Suprapubic skin (tissue), 4 donors: ENCODE results near the gene CES5A. TPM values are rescaled to one million over a fixed set of nuclear protein-coding genes. Genes with fewer than 3 reads are reported as not detected.

Experiments used
- DNase-seq, 2 donors: peaks; one replicate each; pipeline ENCODE4 v3.0.0-alpha.2; 2019; ENCODE audit warnings: low spot score in 2 of 2
- H3K27ac ChIP-seq: fragments of 200-600 bp; sonication (generic); one replicate; pipeline ENCODE4 v1.5.1; 2019
- H3K27me3 ChIP-seq: fragments of 200-600 bp; sonication (generic); one replicate; pipeline ENCODE4 v1.5.1; 2019
- H3K36me3 ChIP-seq: fragments of 200-600 bp; sonication (generic); one replicate; pipeline ENCODE4 v1.5.1; 2019
- H3K4me1 ChIP-seq: fragments of 200-600 bp; sonication (generic); one replicate; pipeline ENCODE4 v1.5.1; 2019
- H3K4me3 ChIP-seq: fragments of 200-600 bp; sonication (generic); one replicate; pipeline ENCODE4 v1.5.1; 2019; ENCODE audit warnings: mild to moderate bottlenecking
- H3K9me3 ChIP-seq: fragments of 200-600 bp; sonication (generic); one replicate; pipeline ENCODE4 v1.5.1; 2019
- CTCF ChIP-seq, 2 donors: fragments of 200-600 bp in 1 of 2; fragments of 450-650 bp in 1 of 2; sonication (generic) in 1 of 2; IDR thresholded peaks; one replicate each; pipeline ENCODE4 v1.5.1; 2016 to 2019; ENCODE audit warnings: antibody characterized with exemption in 2 of 2, mild to moderate bottlenecking in 1 of 2, moderate library complexity in 1 of 2
- EP300 ChIP-seq: sonication (generic); formaldehyde crosslinking; IDR thresholded peaks from one replicate; pipeline ENCODE4 v1.6.1; 2017; ENCODE audit warnings: antibody characterized with exemption
- POLR2A ChIP-seq, 2 donors: fragments of 450-650 bp; IDR thresholded peaks; one replicate each; pipeline ENCODE4 v1.6.1; 2017; ENCODE audit warnings: antibody characterized with exemption in 2 of 2, mild to moderate bottlenecking in 2 of 2, moderate library complexity in 2 of 2
- POLR2AphosphoS5 ChIP-seq, 3 donors: sonication (generic); formaldehyde crosslinking; IDR thresholded peaks; one replicate each; pipeline ENCODE4 v1.6.1; 2017; ENCODE audit warnings: antibody characterized with exemption in 3 of 3
- WGBS: methylation state at CpG from one replicate; pipeline ENCODE4 v1.1.5; 2018; 5-methylcytosine and 5-hydroxymethylcytosine counted together
- total RNA-seq, 4 donors: library from RNA; depleted of rRNA; stranded (reverse); fragments of >200 nt; gene quantifications; one replicate each; pipeline ENCODE4 v1.1.0, GENCODE V29; 2016

The CES5A gene
- total RNA-seq, 4 donors from 2014 or later: 0.30 to 0.60 TPM; not detected in 2

- H3K4me3 ChIP-seq: no peak overlapping the region
- H3K4me1 ChIP-seq: peaks cover 6% of the 10 kb centered on the region
- DNase-seq: peak in 1 of 2 donors; percentile 35
- H3K27me3 ChIP-seq: no peaks in the 10 kb centered on the region
- TF ChIP-seq EP300 (no peak), POLR2AphosphoS5 (IDR thresholded peaks at IDR 0.05) (no peak), POLR2A (IDR thresholded peaks at IDR 0.05) (no peak), CTCF (IDR thresholded peaks at IDR 0.05) (no peak)
- no peak overlapping the region for H3K27ac ChIP-seq
- WGBS: 86% methylated on average over 10 of the region's 10 CpGs
- H3K36me3 ChIP-seq: no peaks in the 10 kb centered on the region
- no peaks in the 10 kb centered on the region for H3K9me3 ChIP-seq
These were observed 46.5 kb downstream of the CES5A start for GRCh38 chr16:55828680-55829079.

- Histone ChIP-seq H3K36me3 (no peaks in the 10 kb centered on the region), H3K27ac (no peak overlapping the region), H3K27me3 (peaks cover 11% of the 10 kb centered on the region), H3K9me3 (no peaks in the 10 kb centered on the region), H3K4me3 (no peak overlapping the region), H3K4me1 (no peaks in the 10 kb centered on the region)
- peak in 1 of 2 donors; percentile 36 for DNase-seq
- TF ChIP-seq POLR2A (IDR thresholded peaks at IDR 0.05) (no peak), EP300 (no peak), CTCF (IDR thresholded peaks at IDR 0.05) (no peak), POLR2AphosphoS5 (IDR thresholded peaks at IDR 0.05) (no peak)
- WGBS: 44% methylated on average over 6 of the region's 6 CpGs
These were observed 50.0 kb downstream of the CES5A start for GRCh38 chr16:55825115-55825728.

GRCh38 chr16:55824473-55825000 lies 50.6 kb downstream of the CES5A start:
- TF ChIP-seq EP300 (no peak), CTCF (IDR thresholded peaks at IDR 0.05) (no peak), POLR2AphosphoS5 (IDR thresholded peaks at IDR 0.05) (no peak), POLR2A (IDR thresholded peaks at IDR 0.05) (no peak)
- Histone ChIP-seq H3K9me3 (no peaks in the 10 kb centered on the region), H3K4me3 (no peak overlapping the region), H3K27ac (no peak overlapping the region), H3K4me1 (no peaks in the 10 kb centered on the region), H3K36me3 (no peaks in the 10 kb centered on the region), H3K27me3 (peaks cover 11% of the 10 kb centered on the region)
- WGBS: 88% methylated on average over 4 of the region's 4 CpGs
- DNase-seq: peak in 1 of 2 donors; percentile 7

GRCh38 chr16:55822280-55822810 lies 52.8 kb downstream of the CES5A start:
- Histone ChIP-seq H3K36me3 (no peaks in the 10 kb centered on the region), H3K4me1 (no peaks in the 10 kb centered on the region), H3K9me3 (no peaks in the 10 kb centered on the region), H3K27ac (no peak overlapping the region), H3K4me3 (no peak overlapping the region), H3K27me3 (peaks cover 15% of the 10 kb centered on the region)
- 55% methylated on average over 3 of the region's 3 CpGs for WGBS
- TF ChIP-seq CTCF (IDR thresholded peaks at IDR 0.05) (no peak), POLR2AphosphoS5 (IDR thresholded peaks at IDR 0.05) (no peak), EP300 (no peak), POLR2A (IDR thresholded peaks at IDR 0.05) (no peak)
- peak in 1 of 2 donors; percentile 20 for DNase-seq

- peak; percentile 6 to 19 for DNase-seq
- 89% methylated on average over 4 of the region's 4 CpGs for WGBS
- no peaks in the 10 kb centered on the region for H3K9me3 ChIP-seq
- H3K27ac ChIP-seq: no peak overlapping the region
- H3K36me3 ChIP-seq: no peaks in the 10 kb centered on the region
- peaks cover 20% of the 10 kb centered on the region for H3K27me3 ChIP-seq
- H3K4me3 ChIP-seq: no peak overlapping the region
- no peaks in the 10 kb centered on the region for H3K4me1 ChIP-seq
- TF ChIP-seq POLR2A (IDR thresholded peaks at IDR 0.05) (no peak), POLR2AphosphoS5 (IDR thresholded peaks at IDR 0.05) (no peak), EP300 (no peak), CTCF (IDR thresholded peaks at IDR 0.05) (no peak)
These were observed 54.0 kb downstream of the CES5A start for GRCh38 chr16:55821210-55821609.
